Measurements from ENCODE around the gene GRIN2D. TPM values are rescaled to one million over a fixed set of nuclear protein-coding genes. Genes with fewer than 3 reads are reported as not detected.

GRIN2D gene
- polyA plus RNA-seq, 1 donor from 2014 or later = 1.8 TPM

GRCh38 chr19:48353677-48354076 is 39.8 kb upstream of the GRIN2D start:
- TF ChIP-seq POLR2AphosphoS5 (IDR thresholded peaks at IDR 0.05) (no peak), TAF1 (IDR thresholded peaks at IDR 0.05; ENCODE audit: low read depth) (no peak), RAD21 (conservative IDR thresholded peaks at IDR 0.05) (no peak), EP300 (conservative IDR thresholded peaks at IDR 0.05; ENCODE audit: poor library complexity, severe bottlenecking) (no peak), EZH2 (IDR thresholded peaks at IDR 0.05; ENCODE audit: borderline replicate concordance, insufficient read depth, low read length, poor library complexity, severe bottlenecking) (no peak), MXI1 (conservative IDR thresholded peaks at IDR 0.05; ENCODE audit: poor library complexity, severe bottlenecking) (no peak), SMC3 (conservative IDR thresholded peaks at IDR 0.05; ENCODE audit: poor library complexity) (no peak)
- TF ChIP-seq, protein P1, sequence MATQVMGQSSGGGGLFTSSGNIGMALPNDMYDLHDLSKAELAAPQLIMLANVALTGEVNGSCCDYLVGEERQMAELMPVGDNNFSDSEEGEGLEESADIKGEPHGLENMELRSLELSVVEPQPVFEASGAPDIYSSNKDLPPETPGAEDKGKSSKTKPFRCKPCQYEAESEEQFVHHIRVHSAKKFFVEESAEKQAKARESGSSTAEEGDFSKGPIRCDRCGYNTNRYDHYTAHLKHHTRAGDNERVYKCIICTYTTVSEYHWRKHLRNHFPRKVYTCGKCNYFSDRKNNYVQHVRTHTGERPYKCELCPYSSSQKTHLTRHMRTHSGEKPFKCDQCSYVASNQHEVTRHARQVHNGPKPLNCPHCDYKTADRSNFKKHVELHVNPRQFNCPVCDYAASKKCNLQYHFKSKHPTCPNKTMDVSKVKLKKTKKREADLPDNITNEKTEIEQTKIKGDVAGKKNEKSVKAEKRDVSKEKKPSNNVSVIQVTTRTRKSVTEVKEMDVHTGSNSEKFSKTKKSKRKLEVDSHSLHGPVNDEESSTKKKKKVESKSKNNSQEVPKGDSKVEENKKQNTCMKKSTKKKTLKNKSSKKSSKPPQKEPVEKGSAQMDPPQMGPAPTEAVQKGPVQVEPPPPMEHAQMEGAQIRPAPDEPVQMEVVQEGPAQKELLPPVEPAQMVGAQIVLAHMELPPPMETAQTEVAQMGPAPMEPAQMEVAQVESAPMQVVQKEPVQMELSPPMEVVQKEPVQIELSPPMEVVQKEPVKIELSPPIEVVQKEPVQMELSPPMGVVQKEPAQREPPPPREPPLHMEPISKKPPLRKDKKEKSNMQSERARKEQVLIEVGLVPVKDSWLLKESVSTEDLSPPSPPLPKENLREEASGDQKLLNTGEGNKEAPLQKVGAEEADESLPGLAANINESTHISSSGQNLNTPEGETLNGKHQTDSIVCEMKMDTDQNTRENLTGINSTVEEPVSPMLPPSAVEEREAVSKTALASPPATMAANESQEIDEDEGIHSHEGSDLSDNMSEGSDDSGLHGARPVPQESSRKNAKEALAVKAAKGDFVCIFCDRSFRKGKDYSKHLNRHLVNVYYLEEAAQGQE (IDR thresholded peaks at IDR 0.05; ENCODE audit: borderline replicate concordance) = no peak
- TF ChIP-seq, protein P2, sequence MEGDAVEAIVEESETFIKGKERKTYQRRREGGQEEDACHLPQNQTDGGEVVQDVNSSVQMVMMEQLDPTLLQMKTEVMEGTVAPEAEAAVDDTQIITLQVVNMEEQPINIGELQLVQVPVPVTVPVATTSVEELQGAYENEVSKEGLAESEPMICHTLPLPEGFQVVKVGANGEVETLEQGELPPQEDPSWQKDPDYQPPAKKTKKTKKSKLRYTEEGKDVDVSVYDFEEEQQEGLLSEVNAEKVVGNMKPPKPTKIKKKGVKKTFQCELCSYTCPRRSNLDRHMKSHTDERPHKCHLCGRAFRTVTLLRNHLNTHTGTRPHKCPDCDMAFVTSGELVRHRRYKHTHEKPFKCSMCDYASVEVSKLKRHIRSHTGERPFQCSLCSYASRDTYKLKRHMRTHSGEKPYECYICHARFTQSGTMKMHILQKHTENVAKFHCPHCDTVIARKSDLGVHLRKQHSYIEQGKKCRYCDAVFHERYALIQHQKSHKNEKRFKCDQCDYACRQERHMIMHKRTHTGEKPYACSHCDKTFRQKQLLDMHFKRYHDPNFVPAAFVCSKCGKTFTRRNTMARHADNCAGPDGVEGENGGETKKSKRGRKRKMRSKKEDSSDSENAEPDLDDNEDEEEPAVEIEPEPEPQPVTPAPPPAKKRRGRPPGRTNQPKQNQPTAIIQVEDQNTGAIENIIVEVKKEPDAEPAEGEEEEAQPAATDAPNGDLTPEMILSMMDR (IDR thresholded peaks at IDR 0.05; ENCODE audit: poor library complexity, severe bottlenecking) = no peak
- Histone ChIP-seq H3K9me2 (ENCODE audit: insufficient read depth, low read length) (no peaks in the 10 kb centered on the region), H3K79me2 (replicated peaks; ENCODE audit: insufficient read depth, low read length) (no peaks in the 10 kb centered on the region), H3K4me2 (ENCODE audit: low read length) (no peak overlapping the region), H3K27me3 (ENCODE audit: insufficient read depth, low read depth, low read length) (no peaks in the 10 kb centered on the region), H4K20me1 (ENCODE audit: insufficient read depth) (no peaks in the 10 kb centered on the region), H3K9me3 (ENCODE audit: low read length) (no peaks in the 10 kb centered on the region), H3K36me3 (ENCODE audit: insufficient read depth, low read length) (no peaks in the 10 kb centered on the region), H3F3A (ENCODE audit: insufficient read depth, low read length, poor library complexity, severe bottlenecking) (no peaks in the 10 kb centered on the region), H2AFZ (ENCODE audit: low read depth, low read length) (no peak overlapping the region), H3K4me3 (ENCODE audit: low read length) (no peak overlapping the region), H3K9ac (ENCODE audit: low read length) (no peak overlapping the region), H3K27ac (ENCODE audit: low read length) (no peak overlapping the region)

DNA sequence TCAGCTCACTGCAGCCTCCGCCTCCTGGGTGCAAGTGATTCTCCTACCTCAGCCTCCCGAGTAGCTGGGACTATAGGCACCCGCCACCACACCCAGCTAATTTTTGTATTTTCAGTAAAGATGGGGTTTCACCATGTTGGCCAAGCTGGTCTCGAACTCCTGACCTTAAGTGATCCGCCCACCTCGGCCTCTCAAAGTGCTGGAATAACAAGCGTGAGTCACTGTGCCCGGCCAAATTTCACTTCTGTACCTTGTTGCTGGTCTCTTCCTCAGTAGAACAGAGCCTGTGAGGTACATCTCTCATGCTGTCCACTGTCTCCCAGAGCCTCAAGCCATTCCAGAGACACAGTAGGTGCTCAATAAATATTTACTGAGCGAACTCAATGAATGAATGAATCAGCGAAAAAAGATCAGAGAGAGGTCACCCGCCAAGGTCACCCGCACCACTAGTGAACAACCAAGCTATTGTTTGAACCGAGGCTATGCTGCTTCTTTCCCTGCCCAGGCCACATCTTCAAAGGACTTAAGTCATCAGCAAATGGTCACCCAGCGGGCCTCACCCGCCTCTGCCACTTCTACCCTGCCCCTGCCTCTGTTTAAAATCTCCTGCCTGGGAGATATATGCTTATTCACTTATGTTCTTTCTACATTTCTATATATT is 39.0 kb upstream of the GRIN2D start:
- TF ChIP-seq POLR2AphosphoS5 (IDR thresholded peaks at IDR 0.05) (no peak), EP300 (conservative IDR thresholded peaks at IDR 0.05; ENCODE audit: poor library complexity, severe bottlenecking) (no peak)
- TF ChIP-seq, protein P1 (IDR thresholded peaks at IDR 0.05; ENCODE audit: borderline replicate concordance) = no peak
- TF ChIP-seq, protein P2 (IDR thresholded peaks at IDR 0.05; ENCODE audit: poor library complexity, severe bottlenecking) = no peak
- H3K9me3 ChIP-seq (ENCODE audit: low read length) = no peaks in the 10 kb centered on the region
- H3K9ac ChIP-seq (ENCODE audit: low read length) = no peak overlapping the region
- H3K4me3 ChIP-seq (ENCODE audit: low read length) = no peak overlapping the region
- no peak overlapping the region for H3K4me2 ChIP-seq (ENCODE audit: low read length)
- H3K9me2 ChIP-seq (ENCODE audit: insufficient read depth, low read length) = no peaks in the 10 kb centered on the region
- H3K27me3 ChIP-seq (ENCODE audit: insufficient read depth, low read depth, low read length) = no peaks in the 10 kb centered on the region
- H3F3A ChIP-seq (ENCODE audit: insufficient read depth, low read length, poor library complexity, severe bottlenecking) = no peaks in the 10 kb centered on the region
- no peak overlapping the region for H2AFZ ChIP-seq (ENCODE audit: low read depth, low read length)
- H3K36me3 ChIP-seq (ENCODE audit: insufficient read depth, low read length) = no peaks in the 10 kb centered on the region
- no peaks in the 10 kb centered on the region for H3K79me2 ChIP-seq (replicated peaks; ENCODE audit: insufficient read depth, low read length)
- H4K20me1 ChIP-seq (ENCODE audit: insufficient read depth) = no peaks in the 10 kb centered on the region
- H3K27ac ChIP-seq (ENCODE audit: low read length) = no peak overlapping the region
